Keratinocyte (primary cell): ENCODE results near the gene RAI1. TPM values are rescaled to one million over a fixed set of nuclear protein-coding genes. Genes with fewer than 3 reads are reported as not detected.

ENCODE experiments used
- DNase-seq: peaks from one replicate; pipeline ENCODE4 v3.0.0-alpha.2; 2011; ENCODE audit warnings: low read depth, missing footprints, low spot score
- FAIRE-seq: peaks from 2 replicates; lab custom pipeline; 2011; peaks lifted over from hg19 to GRCh38; lab: Jason Lieb, UNC
- H2AFZ ChIP-seq: 2 replicates; pipeline ENCODE4 v1.6.0; 2012; ENCODE audit warnings: low read length, control low read depth, inconsistent platforms; ENCODE audit not compliant: control insufficient read depth
- H3K27ac ChIP-seq: 2 replicates; pipeline ENCODE4 v1.5.1; 2011; ENCODE audit warnings: low read length; ENCODE audit not compliant: control insufficient read depth, insufficient read depth
- H3K27me3 ChIP-seq: 3 replicates; pipeline ENCODE4 v1.6.0; 2011; ENCODE audit warnings: low read length; ENCODE audit not compliant: control insufficient read depth, insufficient read depth; ENCODE audit errors: extremely low read depth
- H3K36me3 ChIP-seq, 2 experiments: 2 replicates in 1 of 2; 3 replicates in 1 of 2; pipeline ENCODE4 v1.5.1; 2011; ENCODE audit warnings: low read length in 2 of 2, mild to moderate bottlenecking in 1 of 2; ENCODE audit not compliant: control insufficient read depth in 2 of 2, insufficient read depth in 2 of 2; ENCODE audit errors: extremely low read depth in 1 of 2
- H3K4me1 ChIP-seq: 3 replicates; pipeline ENCODE4 v1.5.1; 2011; ENCODE audit warnings: low read length; ENCODE audit not compliant: control insufficient read depth, insufficient read depth; ENCODE audit errors: extremely low read depth
- H3K4me2 ChIP-seq: 3 replicates; pipeline ENCODE4 v1.6.0; 2011; ENCODE audit warnings: low read depth, low read length; ENCODE audit not compliant: control insufficient read depth, insufficient read depth; ENCODE audit errors: extremely low read depth
- H3K4me3 ChIP-seq, 3 experiments: fragments of 200-600 bp in 1 of 3; sonication (generic) in 1 of 3; 2 replicates in 2 of 3; 3 replicates in 1 of 3; pipeline ENCODE4 v1.5.1; 2011 to 2016; ENCODE audit warnings: low read length in 3 of 3, mild to moderate bottlenecking in 3 of 3, control low read depth in 2 of 3, inconsistent platforms in 1 of 3, low read depth in 1 of 3, mixed read lengths in 1 of 3, mixed run types in 1 of 3, moderate library complexity in 1 of 3; ENCODE audit not compliant: control insufficient read depth in 2 of 3, insufficient read depth in 2 of 3; ENCODE audit errors: extremely low read depth in 1 of 3
- H3K79me2 ChIP-seq: 2 replicates; pipeline ENCODE4 v1.6.0; 2012; ENCODE audit warnings: low read length; ENCODE audit not compliant: control insufficient read depth, insufficient read depth
- H3K9ac ChIP-seq: 3 replicates; pipeline ENCODE4 v1.6.0; 2011; ENCODE audit warnings: low read length; ENCODE audit not compliant: control insufficient read depth, insufficient read depth; ENCODE audit errors: extremely low read depth
- H3K9me1 ChIP-seq: 3 replicates; pipeline ENCODE4 v1.6.0; 2011; ENCODE audit warnings: low read length; ENCODE audit not compliant: control insufficient read depth, insufficient read depth; ENCODE audit errors: extremely low read depth
- H3K9me3 ChIP-seq: 2 replicates; pipeline ENCODE4 v1.5.1; 2012; ENCODE audit warnings: low read depth, low read length; ENCODE audit not compliant: control insufficient read depth
- H4K20me1 ChIP-seq: 3 replicates; pipeline ENCODE4 v1.6.0; 2011; ENCODE audit warnings: low read length; ENCODE audit not compliant: control insufficient read depth, insufficient read depth; ENCODE audit errors: extremely low read depth
- EZH2 ChIP-seq: IDR thresholded peaks from one replicate; pipeline ENCODE4 v1.6.1; 2012; ENCODE audit warnings: inconsistent platforms, mild to moderate bottlenecking, low read length, moderate library complexity
- dilution Hi-C: fragments of 300-500 bp; cut with MboI; formaldehyde crosslinking; loops from one replicate; pipeline ENCODE4 v1.7.0; 2020; ENCODE audit warnings: low sequenced_read_pairs; ENCODE audit not compliant: extremely low pct_ligation_motif_present
- polyA plus RNA-seq, 5 experiments: library from polyadenylated mRNA; depleted of rRNA in 3 of 5; stranded (reverse) in 3 of 5; stranded (forward) in 1 of 5; unstranded in 1 of 5; fragments of >200 nt; gene quantifications; 1 replicate in 1 of 5; 2 replicates in 3 of 5; 3 replicates in 1 of 5; pipeline versions ENCODE4 v1.2.1 to v1.2.3, GENCODE V29; 2011 to 2012; ENCODE audit warnings: missing spikeins in 2 of 5, low read depth in 1 of 5, low replicate concordance in 1 of 5
- TF ChIP-seq, protein P1 (sequence below), 3 experiments: IDR thresholded peaks in 1 of 3; conservative IDR thresholded peaks in 1 of 3; optimal IDR thresholded peaks in 1 of 3; 2 replicates in 2 of 3; 3 replicates in 1 of 3; pipeline versions ENCODE3 to v1.5.1; 2011; ENCODE audit warnings: low read length in 3 of 3, mild to moderate bottlenecking in 3 of 3, moderate library complexity in 2 of 3, control low read depth in 1 of 3, inconsistent platforms in 1 of 3; ENCODE audit not compliant: insufficient read depth in 2 of 3; ENCODE audit errors: extremely low read depth in 1 of 3

RAI1 gene
- polyA plus RNA-seq, 1 donor (not counting 4 experiments of a cell fraction or from before 2014, with no cell fraction given) = 2.6 TPM

DNA sequence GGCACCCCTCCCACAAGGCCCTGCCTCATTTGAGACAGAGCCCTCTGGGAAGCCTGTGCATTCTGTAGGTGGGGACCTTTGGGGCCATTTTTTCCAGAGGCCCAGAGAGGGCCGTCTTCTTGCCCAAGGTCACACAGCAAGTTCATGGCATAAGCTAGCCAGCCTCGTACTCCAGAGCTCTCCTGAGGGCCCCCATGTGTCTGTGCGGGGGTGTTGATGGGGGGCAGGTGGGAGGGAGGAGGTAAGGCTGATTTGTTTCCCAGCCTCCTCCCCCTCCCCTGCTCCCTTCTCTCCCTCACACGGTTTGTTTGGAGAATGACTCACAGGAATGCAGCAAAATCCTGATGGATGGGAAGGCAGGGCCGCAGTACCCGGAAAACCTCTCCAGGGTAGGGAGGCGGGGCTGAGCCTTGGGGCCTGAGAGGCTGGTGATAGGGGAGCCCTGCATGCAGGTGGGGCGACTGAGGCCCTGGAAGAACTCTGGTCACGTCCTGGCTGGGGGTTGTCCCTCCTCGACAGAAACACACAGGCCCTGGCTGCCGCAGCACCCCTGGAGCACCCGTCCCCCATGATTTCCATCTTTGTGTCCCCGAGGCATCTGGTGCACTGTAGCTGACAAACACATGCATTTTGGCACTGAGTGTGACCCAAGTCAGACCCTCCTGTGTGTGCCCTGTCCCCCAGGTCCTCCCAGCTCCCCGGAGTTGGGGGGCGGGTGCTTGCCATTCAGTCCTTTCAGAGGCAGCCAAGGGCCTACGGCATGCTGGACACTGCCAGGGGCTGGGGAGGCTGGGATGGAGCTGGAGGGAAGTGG lies 29.7 kb downstream of the RAI1 start:
- peaks cover 19% of the 10 kb centered on the region for H4K20me1 ChIP-seq
- peak; percentile 49 for FAIRE-seq

DNA sequence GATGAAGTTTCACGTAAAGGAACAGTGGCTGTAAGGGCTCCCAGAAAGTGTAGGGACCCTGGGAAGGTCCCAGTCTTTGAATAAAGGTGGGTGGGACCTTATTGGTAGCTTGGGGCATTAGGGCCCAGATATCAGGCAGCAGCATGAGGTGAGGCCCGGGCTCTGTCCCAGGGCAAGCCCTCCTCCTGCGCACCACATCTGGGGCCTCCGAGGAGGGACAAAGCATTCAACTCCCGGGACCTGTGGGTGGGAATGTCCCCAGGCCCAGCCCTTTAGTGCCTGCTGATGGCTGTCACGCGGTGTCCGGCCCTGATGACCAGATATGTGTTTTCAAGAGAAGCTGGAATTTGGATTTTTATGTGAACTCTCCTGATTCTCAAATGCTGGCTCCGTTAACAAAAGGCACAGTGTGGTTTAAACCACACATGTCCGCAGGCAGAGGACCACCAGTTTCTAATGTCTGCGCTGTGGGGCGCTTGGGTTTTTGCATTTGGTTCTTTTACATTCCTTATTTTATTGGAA lies 30.4 kb downstream of the RAI1 start:
- Histone ChIP-seq H3K9me3 (no peaks in the 10 kb centered on the region), H3K4me3 (no peak overlapping the region), H3K27me3 (no peaks in the 10 kb centered on the region), H3K36me3 (peaks cover 7 to 12% of the 10 kb centered on the region in 2 experiments), H3K9ac (no peak overlapping the region), H3K9me1 (no peaks in the 10 kb centered on the region), H3K27ac (peak overlapping the region; percentile 15), H3K79me2 (peaks cover 82% of the 10 kb centered on the region), H2AFZ (no peak overlapping the region), H3K4me1 (peaks cover 29% of the 10 kb centered on the region), H3K4me2 (no peak overlapping the region), H4K20me1 (peaks cover 24% of the 10 kb centered on the region)
- DNase-seq = no peak
- FAIRE-seq = no peak
- TF ChIP-seq, protein P1, sequence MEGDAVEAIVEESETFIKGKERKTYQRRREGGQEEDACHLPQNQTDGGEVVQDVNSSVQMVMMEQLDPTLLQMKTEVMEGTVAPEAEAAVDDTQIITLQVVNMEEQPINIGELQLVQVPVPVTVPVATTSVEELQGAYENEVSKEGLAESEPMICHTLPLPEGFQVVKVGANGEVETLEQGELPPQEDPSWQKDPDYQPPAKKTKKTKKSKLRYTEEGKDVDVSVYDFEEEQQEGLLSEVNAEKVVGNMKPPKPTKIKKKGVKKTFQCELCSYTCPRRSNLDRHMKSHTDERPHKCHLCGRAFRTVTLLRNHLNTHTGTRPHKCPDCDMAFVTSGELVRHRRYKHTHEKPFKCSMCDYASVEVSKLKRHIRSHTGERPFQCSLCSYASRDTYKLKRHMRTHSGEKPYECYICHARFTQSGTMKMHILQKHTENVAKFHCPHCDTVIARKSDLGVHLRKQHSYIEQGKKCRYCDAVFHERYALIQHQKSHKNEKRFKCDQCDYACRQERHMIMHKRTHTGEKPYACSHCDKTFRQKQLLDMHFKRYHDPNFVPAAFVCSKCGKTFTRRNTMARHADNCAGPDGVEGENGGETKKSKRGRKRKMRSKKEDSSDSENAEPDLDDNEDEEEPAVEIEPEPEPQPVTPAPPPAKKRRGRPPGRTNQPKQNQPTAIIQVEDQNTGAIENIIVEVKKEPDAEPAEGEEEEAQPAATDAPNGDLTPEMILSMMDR (optimal IDR thresholded peaks at IDR 0.05 in 1 of 3, IDR thresholded peaks at IDR 0.05 in 1 of 3, conservative IDR thresholded peaks at IDR 0.05 in 1 of 3; ENCODE audit: extremely low read depth in 1 of 3, insufficient read depth in 2 of 3, low read length in 3 of 3) = no peak
- no peak for TF ChIP-seq EZH2
- dilution Hi-C loops = no loop called here

More for the DNA sequence above, 29.7 kb downstream of the RAI1 start:
- Histone ChIP-seq H3K9ac (peak overlapping the region; percentile 11), H2AFZ (no peak overlapping the region), H3K4me1 (peaks cover 29% of the 10 kb centered on the region), H3K4me2 (peak overlapping the region; percentile 24), H3K79me2 (peaks cover 82% of the 10 kb centered on the region), H3K36me3 (peaks cover 7 to 13% of the 10 kb centered on the region in 2 experiments), H3K9me1 (no peaks in the 10 kb centered on the region), H3K9me3 (no peaks in the 10 kb centered on the region), H3K27me3 (no peaks in the 10 kb centered on the region), H3K27ac (peak overlapping the region; percentile 33), H3K4me3 (no peak overlapping the region)
- TF ChIP-seq, protein P1 (optimal IDR thresholded peaks at IDR 0.05 in 1 of 3, IDR thresholded peaks at IDR 0.05 in 1 of 3, conservative IDR thresholded peaks at IDR 0.05 in 1 of 3; ENCODE audit: extremely low read depth in 1 of 3, insufficient read depth in 2 of 3, low read length in 3 of 3) = no peak
- TF ChIP-seq EZH2 = no peak
- peak; percentile 52 for DNase-seq
- dilution Hi-C loops = no loop called here
